Coronary artery (tissue), 2 donors: ENCODE data around the gene PBXIP1.
A peak's percentile ranks its signal among the peaks of the same experiment; 100 is the strongest.

Source experiments
- DNase-seq: peaks from one replicate; pipeline ENCODE4 v3.0.0-alpha.2; 2017; ENCODE audit warnings: low spot score
- H3K27ac ChIP-seq, 2 donors: fragments of 200-600 bp; sonication (generic); one replicate each; pipeline ENCODE4 v1.5.1; 2016 to 2019
- H3K4me3 ChIP-seq: fragments of 200-600 bp; sonication (generic); 2 replicates; pipeline ENCODE4 v1.5.1; 2016; ENCODE audit warnings: mild to moderate bottlenecking, moderate library complexity
- CTCF ChIP-seq: fragments of 200-600 bp; sonication (generic); IDR thresholded peaks from one replicate; pipeline ENCODE4 v1.5.1; 2019; ENCODE audit warnings: antibody characterized with exemption

The PBXIP1 gene

GRCh38 chr1:154955718-154956543 is at the start of gene PBXIP1:
Gene PBXIP1, minus strand, starts transcription at chr1:154956099. Its CDS starts 2,378 bp downstream, at chr1:154953721.
- H3K27ac ChIP-seq, result peak within 1 kb of the TSS; percentile 80 to 84
- TF ChIP-seq CTCF, result no peak
- peak; percentile 91 for DNase-seq
- H3K4me3 ChIP-seq, result peak within 1 kb of the TSS; percentile 72

GRCh38 chr1:155005076-155006011 is 49.4 kb upstream of the PBXIP1 start:
- peak overlapping the region; percentile 93 to 98 for H3K27ac ChIP-seq
- peak; percentile 82 for DNase-seq
- no peak for TF ChIP-seq CTCF
- H3K4me3 ChIP-seq, result peak overlapping the region; percentile 94

GRCh38 chr1:155004352-155005075 is 48.6 kb upstream of the PBXIP1 start:
- Histone ChIP-seq H3K27ac (peak overlapping the region; percentile 93 to 98), H3K4me3 (peak overlapping the region; percentile 94)
- no peak for TF ChIP-seq CTCF
- DNase-seq, result no peak

GRCh38 chr1:155003766-155004351 is 48.0 kb upstream of the PBXIP1 start:
- peak; percentile 88 for DNase-seq
- Histone ChIP-seq H3K27ac (peak overlapping the region; percentile 93 to 98), H3K4me3 (peak overlapping the region; percentile 94)
- no peak for TF ChIP-seq CTCF

GRCh38 chr1:155003227-155003765 is 47.4 kb upstream of the PBXIP1 start:
- peak overlapping the region; percentile 93 to 98 for H3K27ac ChIP-seq
- TF ChIP-seq CTCF, result no peak
- peak overlapping the region; percentile 94 for H3K4me3 ChIP-seq
- DNase-seq, result no peak
